ENCODE measurements around the gene TRIM72. TPM values are rescaled to one million over a fixed set of nuclear protein-coding genes. Genes with fewer than 3 reads are reported as not detected.

The TRIM72 gene
- total and polyA plus RNA-seq, 2 of the 8 experiments (the other 6 are each of a cell fraction or from before 2014, with no cell fraction given): 0.57 to 2.1 TPM

DNA sequence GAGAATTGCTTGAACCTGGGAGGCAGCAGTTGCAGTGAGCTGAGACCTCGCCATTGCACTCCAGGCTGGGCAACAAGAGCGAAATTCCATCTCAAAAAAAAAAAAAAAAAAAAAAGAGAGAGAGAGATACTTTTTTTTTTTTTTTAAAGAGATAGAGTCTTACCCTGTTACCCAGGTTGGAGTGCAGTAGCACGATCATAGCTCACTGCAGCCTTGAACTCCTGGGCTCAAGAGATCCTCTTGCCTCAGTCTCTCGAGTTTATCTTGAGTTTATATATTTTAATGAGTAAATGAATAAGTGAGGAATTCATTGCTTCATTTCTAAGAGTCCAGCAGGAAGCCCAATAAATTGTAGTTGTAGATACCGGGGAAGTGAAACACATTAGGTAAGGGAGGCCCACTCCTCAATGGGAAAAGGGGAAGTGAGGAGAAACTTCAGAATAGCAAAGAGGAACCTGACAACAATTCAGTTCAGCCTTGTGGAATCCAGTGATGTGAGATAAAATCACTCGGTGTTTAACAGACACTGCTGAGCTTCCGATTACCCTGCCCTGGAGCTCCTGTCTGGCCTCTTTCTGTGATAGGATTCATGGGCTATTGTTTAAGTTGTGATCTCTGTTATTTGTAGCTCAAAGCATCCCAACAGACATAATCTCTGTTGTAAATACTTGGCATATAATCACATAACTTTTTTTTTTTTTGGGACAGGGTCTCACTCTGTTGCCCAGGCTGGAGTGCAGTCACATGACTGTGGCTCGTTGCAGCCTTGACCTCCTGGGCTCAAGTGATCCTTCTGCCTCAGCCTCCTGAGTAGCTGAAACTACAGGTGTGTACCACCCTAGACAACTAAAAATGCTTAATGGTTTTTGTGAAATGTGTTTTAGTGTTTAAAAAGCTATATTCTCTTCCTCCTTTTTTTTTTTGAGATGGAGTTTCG lies 30.1 kb downstream of the TRIM72 start:
- Histone ChIP-seq H3K9ac (replicated peaks in 1 of 4; ENCODE audit: extremely low read depth in 1 of 4, low read depth in 3 of 4, low read length in 3 of 4) (no peak overlapping the region), H3K9me3 (ENCODE audit: insufficient read depth in 2 of 2, low read depth in 1 of 2, low read length in 1 of 2) (no peaks in the 10 kb centered on the region), H4K8ac (ENCODE audit: extremely low read depth, insufficient read depth, low read length) (no peak overlapping the region), H2AFZ (ENCODE audit: low read length) (no peak overlapping the region), H3K18ac (ENCODE audit: extremely low read depth, low read length) (0 out of 2 replicates have a peak overlapping the region, but pooled peaks have one; percentile 19), H3K4me3 (ENCODE audit: extremely low read depth in 1 of 4, insufficient read depth in 2 of 4, low read depth in 3 of 4, low read length in 4 of 4) (no peak overlapping the region), H3K23ac (ENCODE audit: insufficient read length) (no peak overlapping the region), H2BK12ac (ENCODE audit: low read depth, low read length) (peak overlapping the region; percentile 92; the same call in 1 of the 2 replicates), H4K5ac (ENCODE audit: insufficient read length, low read depth, low read length) (no peak overlapping the region), H3K4me2 (ENCODE audit: insufficient read depth in 1 of 2, low read depth in 2 of 2, low read length in 2 of 2) (no peak overlapping the region), H2BK20ac (ENCODE audit: low read length) (0 out of 2 replicates have a peak overlapping the region, but pooled peaks have one; percentile 95), H3K27ac (ENCODE audit: low read depth, low read length) (no peak overlapping the region), H3K14ac (ENCODE audit: insufficient read length) (no peak overlapping the region), H3K56ac (replicated peaks; ENCODE audit: insufficient read length, low read depth, low read length) (no peak overlapping the region), H2BK120ac (replicated peaks; ENCODE audit: low read depth, low read length) (peak overlapping the region; percentile 3), H4K91ac (replicated peaks; ENCODE audit: insufficient read length, low read length) (no peak overlapping the region), H2BK15ac (ENCODE audit: low read length) (no peak overlapping the region), H2BK5ac (ENCODE audit: low read depth, low read length) (no peak overlapping the region), H3K27me3 (replicated peaks in 1 of 4; ENCODE audit: control insufficient read depth in 3 of 4, extremely low read depth in 1 of 4, insufficient read depth in 3 of 4, low read length in 3 of 4) (peaks cover 0 to under 1% (median 0%) of the 10 kb centered on the region in 4 experiments; a peak in 1 of 7 replicates), H2AK5ac (ENCODE audit: low read depth, low read length) (no peak overlapping the region), H3K4me1 (replicated peaks in 1 of 4; ENCODE audit: control insufficient read depth in 3 of 4, insufficient read depth in 4 of 4, low read length in 3 of 4) (peaks cover 0 to 18% (median 3%) of the 10 kb centered on the region in 4 experiments; a peak in 3 of 7 replicates), H3K79me1 (ENCODE audit: low read depth, low read length) (no peaks in the 10 kb centered on the region), H3K79me2 (ENCODE audit: control insufficient read depth in 1 of 2, insufficient read depth in 2 of 2, low read length in 2 of 2) (no peaks in the 10 kb centered on the region), H3K4ac (replicated peaks; ENCODE audit: insufficient read length, low read depth, low read length) (no peak overlapping the region), H3K23me2 (ENCODE audit: low read depth, low read length) (no peaks in the 10 kb centered on the region), H3K36me3 (ENCODE audit: control insufficient read depth in 2 of 4, insufficient read depth in 4 of 4, low read length in 3 of 4) (no peaks in the 10 kb centered on the region), H4K20me1 (replicated peaks in 1 of 2; ENCODE audit: control insufficient read depth in 1 of 2, insufficient read depth in 2 of 2, low read length in 2 of 2) (no peaks in the 10 kb centered on the region)
- TF ChIP-seq RNF2 (IDR thresholded peaks at IDR 0.05; ENCODE audit: borderline replicate concordance, low read depth, low read length, missing control alignments, poor library complexity, severe bottlenecking): no peak
- no peak for TF ChIP-seq HDAC6 (IDR thresholded peaks at IDR 0.05; ENCODE audit: low read depth, low read length)
- TF ChIP-seq CHD2 (IDR thresholded peaks at IDR 0.05; ENCODE audit: low read length): no peak
- TF ChIP-seq SRF (IDR thresholded peaks at IDR 0.05; ENCODE audit: low read depth, low read length): no peak
- TF ChIP-seq KDM1A (IDR thresholded peaks at IDR 0.05; ENCODE audit: borderline replicate concordance, low read length): peak; percentile 44; the same call in 1 of the 2 replicates
- TF ChIP-seq RBBP5 (IDR thresholded peaks at IDR 0.05; ENCODE audit: borderline replicate concordance, low read depth, low read length): no peak
- no peak for TF ChIP-seq BACH1 (IDR thresholded peaks at IDR 0.05; ENCODE audit: low read length)
- ChIA-PET POLR2A (ENCODE audit: partially characterized antibody) (interaction anchor here (0.6 to 1.1 kb wide), 2 partner anchors 42 to 266 kb away, joined by 3 to 4 read pairs; partner anchors contain the start of gene PYCARD), CTCF (ENCODE audit: partially characterized antibody) (interaction anchor here (0.7 kb wide), 1 partner anchor 12 kb away, joined by 3 read pairs; no protein-coding TSS in a partner anchor)
- WGBS, 2 experiments (ENCODE audit: extremely low coverage in 1 of 2, insufficient coverage in 1 of 2, insufficient read length in 1 of 2, insufficient replicate concordance in 2 of 2, low coverage in 1 of 2, low lambda C conversion rate in 2 of 2, missing lambda C conversion rate in 1 of 2): 90% methylated on average over 5 of the region's 9 CpGs; no CpG with 5 or more reads in 1 of the 2 experiments
- DNase-seq (ENCODE audit: low read depth in 1 of 2, low spot score in 2 of 2): no peak
- no peak for FAIRE-seq

Measured in H1 (cell line).